Astrocyte of the spinal cord (primary cell): ENCODE measurements around the gene TSPAN33.
A peak's percentile ranks its signal among the peaks of the same experiment; 100 is the strongest.

Experiments
- DNase-seq: peaks from one replicate; pipeline ENCODE4 v3.0.0; 2011; ENCODE audit warnings: low read depth, low spot score
- H3K4me3 ChIP-seq: 2 replicates; pipeline ENCODE4 v1.5.1; 2011; ENCODE audit warnings: low read depth, mild to moderate bottlenecking, low read length, moderate library complexity
- CTCF ChIP-seq: IDR thresholded peaks from 2 replicates; pipeline ENCODE4 v1.5.1; 2012; ENCODE audit warnings: low read depth, mild to moderate bottlenecking, low read length, inconsistent platforms
- in situ Hi-C: cut with HindIII; loops from 2 replicates; pipeline ENCODE4 v1.10.0; 2017; ENCODE audit warnings: low sequenced_read_pairs

The TSPAN33 gene

GRCh38 chr7:129187681-129188371 lies 43.3 kb downstream of the TSPAN33 start:
- DNase-seq, result no peak
- in situ Hi-C loops, result no loop called here
- H3K4me3 ChIP-seq, result peak overlapping the region; percentile 60
- TF ChIP-seq CTCF, result no peak

- H3K4me3 ChIP-seq, result peak within 1 kb of the TSS; percentile 60
- TF ChIP-seq CTCF, result no peak
- in situ Hi-C loops, result no loop called here
- DNase-seq, result peak; percentile 46
These were observed 43.9 kb downstream of the TSPAN33 start, which contains the start of gene SMO for GRCh38 chr7:129188372-129188891. TSS of gene SMO (plus strand) at chr7:129188633. CDS start at chr7:129189152, 519 bp downstream.

GRCh38 chr7:129188892-129189660 lies 44.6 kb downstream of the TSPAN33 start:
- H3K4me3 ChIP-seq, result peak overlapping the region; percentile 60
- in situ Hi-C loops, result no loop called here
- DNase-seq, result no peak
- no peak for TF ChIP-seq CTCF

- no peak for DNase-seq
- no peak for TF ChIP-seq CTCF
- H3K4me3 ChIP-seq, result peak overlapping the region; percentile 60
- in situ Hi-C loops, result no loop called here
These were observed 45.3 kb downstream of the TSPAN33 start for GRCh38 chr7:129189661-129190310.

DNA sequence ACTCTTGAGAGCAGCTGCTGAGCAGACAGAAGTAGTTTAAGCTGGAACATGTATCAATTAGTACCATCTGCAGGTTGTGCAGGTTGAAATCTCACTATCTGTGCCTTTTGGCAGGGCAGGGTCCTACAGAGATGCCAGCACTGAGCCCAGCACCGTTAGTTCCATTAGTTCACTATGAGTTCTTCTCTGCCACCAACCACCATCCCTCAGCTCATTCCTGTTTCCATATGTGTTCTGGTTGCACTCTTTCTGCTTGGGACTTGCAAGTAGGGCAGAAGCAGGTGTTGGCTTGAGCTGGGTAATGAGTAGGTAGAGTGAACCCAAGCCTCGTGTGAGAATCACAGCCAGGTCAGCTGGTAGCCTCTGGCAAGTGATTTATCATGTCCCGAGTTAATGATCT lies 46.8 kb downstream of the TSPAN33 start:
- in situ Hi-C loops, result no loop called here
- H3K4me3 ChIP-seq, result no peak overlapping the region

More for the DNA sequence above, 46.8 kb downstream of the TSPAN33 start:
- TF ChIP-seq CTCF, result no peak
- DNase-seq, result no peak
